H1 (cell line): ENCODE measurements around the gene SIGLECL1. TPM values are rescaled to one million over a fixed set of nuclear protein-coding genes. Genes with fewer than 3 reads are reported as not detected.

Experiments
- CTCF ChIA-PET: fragments of 300-600 bp; sonication (Branson Sonifier 250); formaldehyde crosslinking; loops from one replicate; lab custom pipeline; 2021; ENCODE audit not compliant: partially characterized antibody; lab: Charles Lee
- POLR2A ChIA-PET: fragments of 300-600 bp; sonication (Branson Sonifier 250); formaldehyde crosslinking; loops from one replicate; lab custom pipeline; 2021; ENCODE audit warnings: inconsistent platforms; ENCODE audit not compliant: partially characterized antibody; lab: Charles Lee
- DNase-seq, 2 experiments: peaks; one replicate each; pipeline versions ENCODE4 v3.0.0 to v3.0.0-alpha.2; 2010 to 2022; ENCODE audit warnings: low spot score in 2 of 2, low read depth in 1 of 2, mixed read lengths in 1 of 2
- FAIRE-seq: peaks from 2 replicates; lab custom pipeline; 2011; peaks lifted over from hg19 to GRCh38; lab: Jason Lieb, UNC
- H2AFZ ChIP-seq: 2 replicates; pipeline ENCODE4 v1.8.1; 2012; ENCODE audit warnings: low read length, inconsistent platforms
- H2AK5ac ChIP-seq: 2 replicates; pipeline ENCODE4 v1.6.1; 2013; ENCODE audit warnings: low read depth, low read length
- H2BK120ac ChIP-seq: replicated peaks from 2 replicates; pipeline ENCODE3; 2013; ENCODE audit warnings: low read depth, low read length, inconsistent platforms
- H2BK12ac ChIP-seq: 2 replicates; pipeline ENCODE4 v1.6.1; 2013; ENCODE audit warnings: low read depth, low read length
- H2BK15ac ChIP-seq: 2 replicates; pipeline ENCODE4 v1.6.1; 2013; ENCODE audit warnings: low read length
- H2BK20ac ChIP-seq: 2 replicates; pipeline ENCODE4 v1.6.1; 2013; ENCODE audit warnings: low read length
- H2BK5ac ChIP-seq: 2 replicates; pipeline ENCODE4 v1.6.1; 2013; ENCODE audit warnings: low read depth, low read length
- H3K14ac ChIP-seq: 2 replicates; pipeline ENCODE4 v1.6.1; 2013; ENCODE audit warnings: inconsistent platforms; ENCODE audit not compliant: insufficient read length
- H3K18ac ChIP-seq: 2 replicates; pipeline ENCODE4 v1.6.1; 2013; ENCODE audit warnings: low read length; ENCODE audit errors: extremely low read depth
- H3K23ac ChIP-seq: 2 replicates; pipeline ENCODE4 v1.6.1; 2013; ENCODE audit warnings: inconsistent platforms; ENCODE audit not compliant: insufficient read length
- H3K23me2 ChIP-seq: 2 replicates; pipeline ENCODE4 v1.6.1; 2013; ENCODE audit warnings: low read depth, low read length
- H3K27ac ChIP-seq: 2 replicates; pipeline ENCODE4 v1.6.1; 2011; ENCODE audit warnings: low read depth, low read length, inconsistent platforms
- H3K27me3 ChIP-seq, 4 experiments: replicated peaks in 1 of 4; 1 replicate in 1 of 4; 2 replicates in 3 of 4; pipeline versions ENCODE4 v1.6.1 to v1.8.1; 2011 to 2013; ENCODE audit warnings: low read length in 3 of 4, mild to moderate bottlenecking in 3 of 4, inconsistent platforms in 2 of 4, mixed read lengths in 2 of 4, moderate library complexity in 1 of 4; ENCODE audit not compliant: control insufficient read depth in 3 of 4, insufficient read depth in 3 of 4; ENCODE audit errors: extremely low read depth in 1 of 4
- H3K36me3 ChIP-seq, 4 experiments: 2 replicates each; pipeline versions ENCODE4 v1.6.1 to v1.8.1; 2011 to 2013; ENCODE audit warnings: mild to moderate bottlenecking in 4 of 4, low read length in 3 of 4, moderate library complexity in 2 of 4, control low read depth in 1 of 4, inconsistent platforms in 1 of 4; ENCODE audit not compliant: insufficient read depth in 4 of 4, control insufficient read depth in 2 of 4
- H3K4ac ChIP-seq: replicated peaks from 2 replicates; pipeline ENCODE3; 2013; ENCODE audit warnings: low read length, low read depth, mixed read lengths, inconsistent platforms; ENCODE audit not compliant: insufficient read length
- H3K4me1 ChIP-seq, 4 experiments: replicated peaks in 1 of 4; 1 replicate in 1 of 4; 2 replicates in 3 of 4; pipeline versions ENCODE4 v1.6.1 to v1.8.1; 2011 to 2013; ENCODE audit warnings: low read length in 3 of 4, inconsistent platforms in 2 of 4, mixed read lengths in 1 of 4; ENCODE audit not compliant: insufficient read depth in 4 of 4, control insufficient read depth in 3 of 4
- H3K4me2 ChIP-seq, 2 experiments: 2 replicates each; pipeline versions ENCODE4 v1.6.1 to v1.8.1; 2011 to 2013; ENCODE audit warnings: low read depth in 2 of 2, low read length in 2 of 2, control low read depth in 1 of 2, inconsistent platforms in 1 of 2, mild to moderate bottlenecking in 1 of 2; ENCODE audit not compliant: insufficient read depth in 1 of 2
- H3K4me3 ChIP-seq, 4 experiments: fragments of 200-600, 300-600 bp in 1 of 4; sonication (generic), shearing (Covaris generic), sonication (Bioruptor Twin) in 1 of 4; 2 replicates each; pipeline versions ENCODE4 v1.5.1 to v1.8.1; 2011 to 2016; ENCODE audit warnings: low read length in 4 of 4, low read depth in 3 of 4, control low read depth in 2 of 4, inconsistent platforms in 2 of 4, mild to moderate bottlenecking in 2 of 4, mixed read lengths in 1 of 4, moderate library complexity in 1 of 4; ENCODE audit not compliant: insufficient read depth in 2 of 4; ENCODE audit errors: extremely low read depth in 1 of 4
- H3K56ac ChIP-seq: replicated peaks from 2 replicates; pipeline ENCODE3; 2013; ENCODE audit warnings: low read depth, mild to moderate bottlenecking, mixed read lengths, low read length, inconsistent platforms; ENCODE audit not compliant: insufficient read length
- H3K79me1 ChIP-seq: 2 replicates; pipeline ENCODE4 v1.6.1; 2013; ENCODE audit warnings: low read depth, low read length, control low read depth
- H3K79me2 ChIP-seq, 2 experiments: 2 replicates each; pipeline versions ENCODE4 v1.6.1 to v1.8.1; 2012 to 2013; ENCODE audit warnings: low read length in 2 of 2, mild to moderate bottlenecking in 2 of 2, inconsistent platforms in 1 of 2; ENCODE audit not compliant: insufficient read depth in 2 of 2, control insufficient read depth in 1 of 2
- H3K9ac ChIP-seq, 4 experiments: replicated peaks in 1 of 4; 1 replicate in 1 of 4; 2 replicates in 3 of 4; pipeline versions ENCODE4 v1.6.1 to v1.8.1; 2011 to 2013; ENCODE audit warnings: low read depth in 3 of 4, low read length in 3 of 4, control low read depth in 2 of 4, mild to moderate bottlenecking in 2 of 4, moderate library complexity in 2 of 4, inconsistent platforms in 1 of 4; ENCODE audit errors: extremely low read depth in 1 of 4
- H3K9me3 ChIP-seq, 2 experiments: 2 replicates each; pipeline versions ENCODE4 v1.6.1 to v1.8.1; 2012 to 2013; ENCODE audit warnings: mild to moderate bottlenecking in 2 of 2, moderate library complexity in 2 of 2, control low read depth in 1 of 2, inconsistent platforms in 1 of 2, low read depth in 1 of 2, low read length in 1 of 2, mixed read lengths in 1 of 2; ENCODE audit not compliant: insufficient read depth in 2 of 2
- H4K20me1 ChIP-seq, 2 experiments: replicated peaks in 1 of 2; 2 replicates each; pipeline versions ENCODE3 to v1.8.1; 2011 to 2013; ENCODE audit warnings: inconsistent platforms in 2 of 2, low read length in 2 of 2, mild to moderate bottlenecking in 1 of 2; ENCODE audit not compliant: insufficient read depth in 2 of 2, control insufficient read depth in 1 of 2
- H4K5ac ChIP-seq: 2 replicates; pipeline ENCODE4 v1.6.1; 2013; ENCODE audit warnings: low read length, low read depth, mixed read lengths, inconsistent platforms; ENCODE audit not compliant: insufficient read length
- H4K8ac ChIP-seq: 2 replicates; pipeline ENCODE4 v1.8.0; 2013; ENCODE audit warnings: mild to moderate bottlenecking, moderate library complexity, low read length, inconsistent platforms; ENCODE audit not compliant: insufficient read depth; ENCODE audit errors: extremely low read depth
- H4K91ac ChIP-seq: replicated peaks from 2 replicates; pipeline ENCODE3; 2013; ENCODE audit warnings: low read length, mixed read lengths, inconsistent platforms; ENCODE audit not compliant: insufficient read length
- CHD1 ChIP-seq: IDR thresholded peaks from 2 replicates; pipeline ENCODE4 v1.6.1; 2012; ENCODE audit warnings: low read depth, low read length, improper control_type of control experiment
- JUN ChIP-seq: IDR thresholded peaks from 2 replicates; pipeline ENCODE4 v1.6.1; 2011; ENCODE audit warnings: low read depth, mild to moderate bottlenecking, improper control_type of control experiment, low read length
- KDM4A ChIP-seq: IDR thresholded peaks from one replicate; pipeline ENCODE4 v1.7.1; 2012; ENCODE audit warnings: low read depth, mild to moderate bottlenecking, moderate library complexity, low read length, inconsistent platforms; ENCODE audit not compliant: severe bottlenecking
- POU5F1 ChIP-seq: IDR thresholded peaks from 2 replicates; pipeline ENCODE4 v1.6.1; 2011; ENCODE audit warnings: low read depth, mild to moderate bottlenecking, low read length, moderate library complexity
- RXRA ChIP-seq: IDR thresholded peaks from 2 replicates; pipeline ENCODE4 v1.6.1; 2011; ENCODE audit warnings: low read depth, mild to moderate bottlenecking, low read length, moderate library complexity; ENCODE audit not compliant: insufficient read depth
- SIX5 ChIP-seq: IDR thresholded peaks from 2 replicates; pipeline ENCODE4 v1.6.1; 2011; ENCODE audit warnings: mild to moderate bottlenecking, low read depth, low read length
- SP4 ChIP-seq: IDR thresholded peaks from 2 replicates; pipeline ENCODE4 v1.6.1; 2012; ENCODE audit warnings: low read length, inconsistent platforms
- SUZ12 ChIP-seq: fragments of 200-600 bp; sonication (generic); IDR thresholded peaks from 2 replicates; pipeline ENCODE4 v1.6.1; 2012; ENCODE audit warnings: mild to moderate bottlenecking, inconsistent platforms, low read length, moderate library complexity, mixed read lengths
- TAF7 ChIP-seq: optimal IDR thresholded peaks from 2 replicates; pipeline ENCODE3; 2011; ENCODE audit warnings: low read depth, mild to moderate bottlenecking, inconsistent platforms, low read length, moderate library complexity, borderline replicate concordance
- TCF12 ChIP-seq: IDR thresholded peaks from 2 replicates; pipeline ENCODE4 v1.6.1; 2011; ENCODE audit warnings: low read depth, mild to moderate bottlenecking, low read length
- YY1 ChIP-seq: IDR thresholded peaks from 2 replicates; pipeline ENCODE4 v1.6.1; 2011; ENCODE audit warnings: low read depth, mild to moderate bottlenecking, low read length
- WGBS, 2 experiments: shearing (Covaris generic) in 1 of 2; methylation state at CpG; one replicate each; pipeline versions ENCODE4 v1.1.6 to v1.1.7; 2013 to 2015; ENCODE audit warnings: low lambda C conversion rate in 2 of 2, mixed read lengths in 2 of 2, inconsistent platforms in 1 of 2, low coverage in 1 of 2, missing lambda C conversion rate in 1 of 2; ENCODE audit not compliant: insufficient replicate concordance in 2 of 2, insufficient coverage in 1 of 2, insufficient read length in 1 of 2; ENCODE audit errors: extremely low coverage in 1 of 2, missing lambda C conversion rate in 1 of 2; 5-methylcytosine and 5-hydroxymethylcytosine counted together
- polyA plus RNA-seq, 7 experiments: library from polyadenylated mRNA; depleted of rRNA in 3 of 7; stranded (reverse) in 5 of 7; unstranded in 2 of 7; fragments of >200 nt in 5 of 7; fragments of 200-250 nt in 2 of 7; gene quantifications; 1 replicate in 5 of 7; 2 replicates in 1 of 7; 4 replicates in 1 of 7; pipeline versions ENCODE4 v1.2.1 to v1.2.3, GENCODE V29; 2011 to 2013; ENCODE audit warnings: missing spikeins in 2 of 7, mixed read lengths in 2 of 7
- total RNA-seq: library from RNA; stranded (reverse); fragmentation: NEBNext Ultra II Directional; extraction: Animal tissue kit (Norgen Biotek cat#: 25700); gene quantifications from 2 replicates; pipeline ENCODE4 v1.2.1, GENCODE V29; 2021

SIGLECL1 gene
- total and polyA plus RNA-seq, 2 of the 8 experiments (the other 6 are each of a cell fraction or from before 2014, with no cell fraction given) = not detected

- Histone ChIP-seq H2AFZ (no peak overlapping the region), H3K79me2 (no peaks in the 10 kb centered on the region), H3K23ac (no peak overlapping the region), H3K4me2 (no peak overlapping the region), H4K20me1 (no peaks in the 10 kb centered on the region), H4K8ac (no peak overlapping the region), H2AK5ac (no peak overlapping the region), H3K4me1 (no peaks in the 10 kb centered on the region), H3K4ac (no peak overlapping the region), H3K18ac (no peak overlapping the region), H3K4me3 (no peak overlapping the region), H3K79me1 (no peaks in the 10 kb centered on the region), H3K56ac (no peak overlapping the region), H2BK20ac (no peak overlapping the region), H3K14ac (no peak overlapping the region), H2BK12ac (no peak overlapping the region), H4K5ac (no peak overlapping the region), H2BK5ac (no peak overlapping the region), H2BK120ac (no peak overlapping the region), H3K9me3 (peaks cover 15 to 21% of the 10 kb centered on the region in 2 experiments; a peak in 3 of 4 replicates), H3K27ac (no peak overlapping the region), H2BK15ac (no peak overlapping the region), H3K36me3 (no peaks in the 10 kb centered on the region), H4K91ac (no peak overlapping the region), H3K27me3 (no peaks in the 10 kb centered on the region; a peak in 1 of 7 replicates), H3K9ac (no peak overlapping the region), H3K23me2 (no peaks in the 10 kb centered on the region)
- ChIA-PET POLR2A (no interaction called here), CTCF (no interaction called here)
- DNase-seq (no peak), FAIRE-seq (no peak)
- TF ChIP-seq SIX5 (no peak), SP4 (no peak), TCF12 (no peak), KDM4A (no peak), SUZ12 (no peak), RXRA (no peak), CHD1 (no peak), JUN (no peak), POU5F1 (no peak), TAF7 (no peak), YY1 (no peak)
- 82% methylated on average over 1 of the region's 1 CpG; no CpG with 5 or more reads in 1 of the 2 experiments for WGBS, 2 experiments
Observed at GRCh38 chr19:51219307-51219706, 31.6 kb upstream of the SIGLECL1 start.
